SK-N-SH (cell line): ENCODE data around the gene GPR137. TPM values are rescaled to one million over a fixed set of nuclear protein-coding genes. Genes with fewer than 3 reads are reported as not detected.

Experiments
- CTCF ChIA-PET: fragments of 300-600, 350-600 bp; formaldehyde crosslinking; extraction: SDS; loops from one replicate; lab custom pipeline; 2021; lab: Yijun Ruan, JAX
- POLR2A ChIA-PET: fragments of 350-600 bp; sonication (Branson Sonifier 250); formaldehyde crosslinking; extraction: SDS; loops from one replicate; lab custom pipeline; 2020; ENCODE audit warnings: antibody characterized with exemption, inconsistent platforms; lab: Yijun Ruan, JAX
- DNase-seq: peaks from one replicate; pipeline ENCODE4 v3.0.0; 2012
- H2AFZ ChIP-seq: fragments of 200-600 bp; sonication (generic); 2 replicates; pipeline ENCODE4 v1.8.1; 2016; ENCODE audit warnings: antibody characterized with exemption, mild to moderate bottlenecking, low read depth
- H3F3A ChIP-seq: fragments of 200-600 bp; sonication (generic); replicated peaks from 2 replicates; pipeline ENCODE3; 2016; ENCODE audit warnings: antibody characterized with exemption, mild to moderate bottlenecking; ENCODE audit not compliant: insufficient read depth
- H3K27ac ChIP-seq, 2 experiments: fragments of 200-500 bp in 1 of 2; fragments of 200-600 bp in 1 of 2; sonication (Bioruptor generic) in 1 of 2; sonication (generic), shearing (Covaris generic) in 1 of 2; 2 replicates each; pipeline versions ENCODE4 v1.5.1 to v1.6.1; 2014 to 2016; ENCODE audit warnings: low read depth in 2 of 2, inconsistent platforms in 1 of 2, low read length in 1 of 2, mild to moderate bottlenecking in 1 of 2, mixed read lengths in 1 of 2
- H3K27me3 ChIP-seq: fragments of 200-600 bp; sonication (generic), shearing (Covaris generic); 2 replicates; pipeline ENCODE4 v1.6.1; 2016; ENCODE audit warnings: mixed run types; ENCODE audit not compliant: insufficient read depth
- H3K36me3 ChIP-seq, 2 experiments: fragments of 200-500 bp in 1 of 2; fragments of 200-600 bp in 1 of 2; sonication (Bioruptor generic) in 1 of 2; sonication (generic) in 1 of 2; replicated peaks in 1 of 2; 2 replicates each; pipeline versions ENCODE3 to v1.5.1; 2014 to 2016; ENCODE audit warnings: low read length in 1 of 2, mild to moderate bottlenecking in 1 of 2; ENCODE audit not compliant: insufficient read depth in 2 of 2, control insufficient read depth in 1 of 2
- H3K4me1 ChIP-seq, 2 experiments: fragments of 200-500 bp in 1 of 2; fragments of 200-600 bp in 1 of 2; sonication (Bioruptor generic) in 1 of 2; sonication (generic), shearing (Covaris generic) in 1 of 2; 2 replicates each; pipeline versions ENCODE4 v1.5.1 to v1.6.1; 2014 to 2016; ENCODE audit warnings: low read depth in 1 of 2, low read length in 1 of 2, mixed run types in 1 of 2; ENCODE audit not compliant: insufficient read depth in 2 of 2, control insufficient read depth in 1 of 2
- H3K4me2 ChIP-seq: fragments of 200-600 bp; sonication (generic), shearing (Covaris generic); 2 replicates; pipeline ENCODE4 v1.6.1; 2017; ENCODE audit warnings: mixed run types
- H3K4me3 ChIP-seq, 2 experiments: fragments of 200-500 bp in 1 of 2; fragments of 200-600 bp in 1 of 2; sonication (Bioruptor generic) in 1 of 2; sonication (generic), shearing (Covaris generic) in 1 of 2; 2 replicates each; pipeline versions ENCODE4 v1.5.1 to v1.8.1; 2014 to 2016; ENCODE audit warnings: low read depth in 2 of 2, inconsistent platforms in 1 of 2, low read length in 1 of 2, mild to moderate bottlenecking in 1 of 2, mixed read lengths in 1 of 2, moderate library complexity in 1 of 2
- H3K79me2 ChIP-seq: fragments of 200-600 bp; sonication (generic); 2 replicates; pipeline ENCODE4 v1.8.1; 2017; ENCODE audit warnings: mild to moderate bottlenecking; ENCODE audit not compliant: insufficient read depth
- H3K9ac ChIP-seq: fragments of 200-600 bp; sonication (generic); 2 replicates; pipeline ENCODE4 v1.6.1; 2017; ENCODE audit warnings: mixed run types
- H3K9me2 ChIP-seq: fragments of 200-600 bp; sonication (generic); 2 replicates; pipeline ENCODE4 v1.6.1; 2017; ENCODE audit warnings: mixed run types
- H3K9me3 ChIP-seq: fragments of 200-600 bp; sonication (generic); 2 replicates; pipeline ENCODE4 v1.6.1; 2017; ENCODE audit warnings: mixed run types, mild to moderate bottlenecking, moderate library complexity
- H4K20me1 ChIP-seq: fragments of 200-600 bp; sonication (generic); 2 replicates; pipeline ENCODE4 v1.6.1; 2017; ENCODE audit warnings: mild to moderate bottlenecking, mixed run types; ENCODE audit not compliant: insufficient read depth
- ELF1 ChIP-seq: IDR thresholded peaks from 2 replicates; pipeline ENCODE4 v1.4.0; 2012
- FOSL2 ChIP-seq: IDR thresholded peaks from 2 replicates; pipeline ENCODE4 v1.4.0; 2012; ENCODE audit warnings: low read depth, mild to moderate bottlenecking, moderate library complexity, borderline replicate concordance
- FOXJ3 ChIP-seq: sonication (generic); formaldehyde crosslinking; IDR thresholded peaks from 2 replicates; pipeline ENCODE4 v1.5.1; 2020; ENCODE audit warnings: mild to moderate bottlenecking, missing genetic modification reagents
- GABPA ChIP-seq: IDR thresholded peaks from 2 replicates; pipeline ENCODE4 v1.4.0; 2012; ENCODE audit warnings: low read depth, mild to moderate bottlenecking
- MXI1 ChIP-seq: IDR thresholded peaks from 2 replicates; pipeline ENCODE4 v1.6.1; 2012; ENCODE audit warnings: mild to moderate bottlenecking, low read depth, low read length, improper control_type of control experiment
- POLR2AphosphoS5 ChIP-seq: IDR thresholded peaks from 2 replicates; pipeline ENCODE4 v1.6.1; 2012; ENCODE audit warnings: low read depth, low read length
- RAD21 ChIP-seq: IDR thresholded peaks from 2 replicates; pipeline ENCODE4 v1.6.1; 2012; ENCODE audit warnings: mild to moderate bottlenecking, low read length
- SIN3A ChIP-seq: IDR thresholded peaks from 2 replicates; pipeline ENCODE4 v1.6.1; 2012; ENCODE audit warnings: low read depth, mild to moderate bottlenecking, low read length, moderate library complexity, borderline replicate concordance
- TCF12 ChIP-seq: IDR thresholded peaks from 2 replicates; pipeline ENCODE4 v1.4.0; 2012
- TEAD4 ChIP-seq: IDR thresholded peaks from 2 replicates; pipeline ENCODE4 v1.4.0; 2012; ENCODE audit warnings: mild to moderate bottlenecking, borderline replicate concordance; ENCODE audit not compliant: insufficient read depth
- YY1 ChIP-seq: IDR thresholded peaks from 2 replicates; pipeline ENCODE4 v1.4.0; 2012; ENCODE audit warnings: low read depth, mild to moderate bottlenecking
- WGBS: methylation state at CpG from one replicate; pipeline ENCODE4 v1.1.6; 2017; ENCODE audit warnings: low lambda C conversion rate; 5-methylcytosine and 5-hydroxymethylcytosine counted together
- polyA plus RNA-seq, 3 experiments: library from polyadenylated mRNA; depleted of rRNA; stranded (reverse); fragments of >200 nt; gene quantifications; 2 replicates each; pipeline ENCODE4 v1.2.3, GENCODE V29; 2012
- TF ChIP-seq, protein P1 (sequence below): IDR thresholded peaks from 2 replicates; pipeline ENCODE4 v1.4.0; 2012; ENCODE audit warnings: low read depth, borderline replicate concordance
- TF ChIP-seq, protein P2 (sequence below): IDR thresholded peaks from 2 replicates; pipeline ENCODE4 v1.4.0; 2012; ENCODE audit warnings: low read depth
- TF ChIP-seq, protein P3 (sequence below): IDR thresholded peaks from 2 replicates; pipeline ENCODE4 v1.4.0; 2012; ENCODE audit warnings: low read depth, borderline replicate concordance
- TF ChIP-seq, protein P4 (sequence below): IDR thresholded peaks from 2 replicates; pipeline ENCODE4 v1.6.1; 2012; ENCODE audit warnings: mild to moderate bottlenecking, low read depth, low read length, moderate library complexity

Gene GPR137
- polyA plus RNA-seq, 1 of the 3 experiments (the other 2 are of a cell fraction) = 29.9 TPM

DNA sequence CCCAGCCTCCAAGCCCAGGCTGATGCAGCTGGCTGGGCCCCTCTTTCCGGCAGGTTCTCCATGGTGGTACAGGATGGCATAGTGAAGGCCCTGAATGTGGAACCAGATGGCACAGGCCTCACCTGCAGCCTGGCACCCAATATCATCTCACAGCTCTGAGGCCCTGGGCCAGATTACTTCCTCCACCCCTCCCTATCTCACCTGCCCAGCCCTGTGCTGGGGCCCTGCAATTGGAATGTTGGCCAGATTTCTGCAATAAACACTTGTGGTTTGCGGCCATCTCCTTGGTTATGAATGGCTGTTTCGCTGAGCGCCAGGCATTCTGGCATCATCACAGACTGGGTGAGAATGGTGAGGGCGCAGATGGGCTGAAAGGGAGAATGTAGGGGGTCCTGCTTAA lies 35.9 kb downstream of the GPR137 start:
- ChIA-PET CTCF (interaction anchor here (0.8 kb wide), 1 partner anchor 20 kb away, joined by 4 read pairs; no protein-coding TSS in a partner anchor), POLR2A (no interaction called here)
- H3K27ac ChIP-seq = no peak overlapping the region
- peaks cover 33% of the 10 kb centered on the region for H3K79me2 ChIP-seq
- TF ChIP-seq, protein P1, sequence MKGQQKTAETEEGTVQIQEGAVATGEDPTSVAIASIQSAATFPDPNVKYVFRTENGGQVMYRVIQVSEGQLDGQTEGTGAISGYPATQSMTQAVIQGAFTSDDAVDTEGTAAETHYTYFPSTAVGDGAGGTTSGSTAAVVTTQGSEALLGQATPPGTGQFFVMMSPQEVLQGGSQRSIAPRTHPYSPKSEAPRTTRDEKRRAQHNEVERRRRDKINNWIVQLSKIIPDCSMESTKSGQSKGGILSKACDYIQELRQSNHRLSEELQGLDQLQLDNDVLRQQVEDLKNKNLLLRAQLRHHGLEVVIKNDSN = no peak
- TF ChIP-seq, protein P2, sequence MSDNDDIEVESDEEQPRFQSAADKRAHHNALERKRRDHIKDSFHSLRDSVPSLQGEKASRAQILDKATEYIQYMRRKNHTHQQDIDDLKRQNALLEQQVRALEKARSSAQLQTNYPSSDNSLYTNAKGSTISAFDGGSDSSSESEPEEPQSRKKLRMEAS = no peak
- no peak for TF ChIP-seq GABPA
- TF ChIP-seq, protein P3, sequence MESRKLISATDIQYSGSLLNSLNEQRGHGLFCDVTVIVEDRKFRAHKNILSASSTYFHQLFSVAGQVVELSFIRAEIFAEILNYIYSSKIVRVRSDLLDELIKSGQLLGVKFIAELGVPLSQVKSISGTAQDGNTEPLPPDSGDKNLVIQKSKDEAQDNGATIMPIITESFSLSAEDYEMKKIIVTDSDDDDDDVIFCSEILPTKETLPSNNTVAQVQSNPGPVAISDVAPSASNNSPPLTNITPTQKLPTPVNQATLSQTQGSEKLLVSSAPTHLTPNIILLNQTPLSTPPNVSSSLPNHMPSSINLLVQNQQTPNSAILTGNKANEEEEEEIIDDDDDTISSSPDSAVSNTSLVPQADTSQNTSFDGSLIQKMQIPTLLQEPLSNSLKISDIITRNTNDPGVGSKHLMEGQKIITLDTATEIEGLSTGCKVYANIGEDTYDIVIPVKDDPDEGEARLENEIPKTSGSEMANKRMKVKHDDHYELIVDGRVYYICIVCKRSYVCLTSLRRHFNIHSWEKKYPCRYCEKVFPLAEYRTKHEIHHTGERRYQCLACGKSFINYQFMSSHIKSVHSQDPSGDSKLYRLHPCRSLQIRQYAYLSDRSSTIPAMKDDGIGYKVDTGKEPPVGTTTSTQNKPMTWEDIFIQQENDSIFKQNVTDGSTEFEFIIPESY = no peak
- no peak for TF ChIP-seq FOSL2
- no peak for TF ChIP-seq POLR2AphosphoS5
- no peak for TF ChIP-seq FOXJ3 (CRISPR knock-in tag)
- no peak for TF ChIP-seq ELF1
- TF ChIP-seq, protein P4, sequence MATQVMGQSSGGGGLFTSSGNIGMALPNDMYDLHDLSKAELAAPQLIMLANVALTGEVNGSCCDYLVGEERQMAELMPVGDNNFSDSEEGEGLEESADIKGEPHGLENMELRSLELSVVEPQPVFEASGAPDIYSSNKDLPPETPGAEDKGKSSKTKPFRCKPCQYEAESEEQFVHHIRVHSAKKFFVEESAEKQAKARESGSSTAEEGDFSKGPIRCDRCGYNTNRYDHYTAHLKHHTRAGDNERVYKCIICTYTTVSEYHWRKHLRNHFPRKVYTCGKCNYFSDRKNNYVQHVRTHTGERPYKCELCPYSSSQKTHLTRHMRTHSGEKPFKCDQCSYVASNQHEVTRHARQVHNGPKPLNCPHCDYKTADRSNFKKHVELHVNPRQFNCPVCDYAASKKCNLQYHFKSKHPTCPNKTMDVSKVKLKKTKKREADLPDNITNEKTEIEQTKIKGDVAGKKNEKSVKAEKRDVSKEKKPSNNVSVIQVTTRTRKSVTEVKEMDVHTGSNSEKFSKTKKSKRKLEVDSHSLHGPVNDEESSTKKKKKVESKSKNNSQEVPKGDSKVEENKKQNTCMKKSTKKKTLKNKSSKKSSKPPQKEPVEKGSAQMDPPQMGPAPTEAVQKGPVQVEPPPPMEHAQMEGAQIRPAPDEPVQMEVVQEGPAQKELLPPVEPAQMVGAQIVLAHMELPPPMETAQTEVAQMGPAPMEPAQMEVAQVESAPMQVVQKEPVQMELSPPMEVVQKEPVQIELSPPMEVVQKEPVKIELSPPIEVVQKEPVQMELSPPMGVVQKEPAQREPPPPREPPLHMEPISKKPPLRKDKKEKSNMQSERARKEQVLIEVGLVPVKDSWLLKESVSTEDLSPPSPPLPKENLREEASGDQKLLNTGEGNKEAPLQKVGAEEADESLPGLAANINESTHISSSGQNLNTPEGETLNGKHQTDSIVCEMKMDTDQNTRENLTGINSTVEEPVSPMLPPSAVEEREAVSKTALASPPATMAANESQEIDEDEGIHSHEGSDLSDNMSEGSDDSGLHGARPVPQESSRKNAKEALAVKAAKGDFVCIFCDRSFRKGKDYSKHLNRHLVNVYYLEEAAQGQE = no peak
- no peak for TF ChIP-seq TEAD4
- TF ChIP-seq YY1 = no peak
- TF ChIP-seq MXI1 = no peak
- no peak for TF ChIP-seq TCF12
- no peak for TF ChIP-seq RAD21
- TF ChIP-seq SIN3A = no peak
- 96% methylated on average over 4 of the region's 5 CpGs for WGBS
- H3K27me3 ChIP-seq = no peaks in the 10 kb centered on the region
- no peaks in the 10 kb centered on the region for H3K9me2 ChIP-seq
- peaks cover 0 to 10% of the 10 kb centered on the region in 2 experiments for H3K36me3 ChIP-seq
- peaks cover 0 to 9% of the 10 kb centered on the region in 2 experiments; a peak in 1 of 4 replicates for H3K4me1 ChIP-seq
- H3K9ac ChIP-seq = no peak overlapping the region
- H3K4me2 ChIP-seq = no peak overlapping the region
- H3K9me3 ChIP-seq = no peaks in the 10 kb centered on the region
- H3F3A ChIP-seq = peaks cover 5% of the 10 kb centered on the region
- no peak overlapping the region for H3K4me3 ChIP-seq
- DNase-seq = no peak
- no peak overlapping the region for H2AFZ ChIP-seq
- no peaks in the 10 kb centered on the region for H4K20me1 ChIP-seq
